ENCODE measurements around the gene RPL36. TPM values are rescaled to one million over a fixed set of nuclear protein-coding genes. Genes with fewer than 3 reads are reported as not detected.

The RPL36 gene
- total RNA-seq, 1 donor from 2014 or later, result 778 TPM

DNA sequence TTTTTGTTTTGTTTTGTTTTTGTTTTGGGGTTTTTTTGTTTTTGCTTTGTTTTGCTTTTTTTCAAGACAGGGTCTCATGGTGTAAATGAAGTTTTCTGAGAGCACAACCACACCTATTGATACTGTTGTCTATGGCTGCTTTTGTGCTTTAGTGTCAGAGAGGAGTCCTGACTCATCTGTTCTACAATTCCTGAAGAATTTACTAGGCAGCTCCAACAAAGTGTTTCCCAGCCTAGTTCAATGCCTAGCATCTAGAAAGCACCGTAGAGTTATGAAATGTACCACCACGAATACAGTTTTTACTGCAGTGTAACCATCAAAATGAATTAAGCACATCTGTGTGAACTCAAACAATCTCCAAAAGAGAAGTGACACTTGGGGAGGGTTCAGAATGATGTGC, 46.1 kb upstream of the RPL36 start:
- Histone ChIP-seq H3F3A (ENCODE audit: low read depth) (peaks cover 11% of the 10 kb centered on the region), H3K9me3 (ENCODE audit: low read depth) (no peaks in the 10 kb centered on the region), H3K27ac (no peak overlapping the region), H3K4me3 (no peak overlapping the region), H3K79me2 (ENCODE audit: low read depth) (peaks cover 89% of the 10 kb centered on the region), H2AFZ (replicated peaks) (no peak overlapping the region), H3K36me3 (peaks cover 14% of the 10 kb centered on the region), H3K9ac (no peak overlapping the region), H3K27me3 (no peaks in the 10 kb centered on the region), H4K20me1 (ENCODE audit: low read depth) (peaks cover 87% of the 10 kb centered on the region), H3K4me2 (no peak overlapping the region), H3K4me1 (no peaks in the 10 kb centered on the region)
- Mint-ChIP-seq H3K4me3 (peak overlapping the region; percentile 33), H3K4me1 (no peaks in the 10 kb centered on the region), H3K9me3 (no peaks in the 10 kb centered on the region), H3K36me3 (peaks cover 47% of the 10 kb centered on the region), H3K27me3 (ENCODE audit: insufficient read depth, low read depth) (no peaks in the 10 kb centered on the region), H3K27ac (no peak overlapping the region)
- DNase-seq (ENCODE audit: low spot score), result no peak
- no peak for TF ChIP-seq EZH2phosphoT487 (IDR thresholded peaks at IDR 0.05)
- no peak for TF ChIP-seq EZH2 (IDR thresholded peaks at IDR 0.05)
- TF ChIP-seq, protein P1, sequence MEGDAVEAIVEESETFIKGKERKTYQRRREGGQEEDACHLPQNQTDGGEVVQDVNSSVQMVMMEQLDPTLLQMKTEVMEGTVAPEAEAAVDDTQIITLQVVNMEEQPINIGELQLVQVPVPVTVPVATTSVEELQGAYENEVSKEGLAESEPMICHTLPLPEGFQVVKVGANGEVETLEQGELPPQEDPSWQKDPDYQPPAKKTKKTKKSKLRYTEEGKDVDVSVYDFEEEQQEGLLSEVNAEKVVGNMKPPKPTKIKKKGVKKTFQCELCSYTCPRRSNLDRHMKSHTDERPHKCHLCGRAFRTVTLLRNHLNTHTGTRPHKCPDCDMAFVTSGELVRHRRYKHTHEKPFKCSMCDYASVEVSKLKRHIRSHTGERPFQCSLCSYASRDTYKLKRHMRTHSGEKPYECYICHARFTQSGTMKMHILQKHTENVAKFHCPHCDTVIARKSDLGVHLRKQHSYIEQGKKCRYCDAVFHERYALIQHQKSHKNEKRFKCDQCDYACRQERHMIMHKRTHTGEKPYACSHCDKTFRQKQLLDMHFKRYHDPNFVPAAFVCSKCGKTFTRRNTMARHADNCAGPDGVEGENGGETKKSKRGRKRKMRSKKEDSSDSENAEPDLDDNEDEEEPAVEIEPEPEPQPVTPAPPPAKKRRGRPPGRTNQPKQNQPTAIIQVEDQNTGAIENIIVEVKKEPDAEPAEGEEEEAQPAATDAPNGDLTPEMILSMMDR (IDR thresholded peaks at IDR 0.05), result no peak

DNA sequence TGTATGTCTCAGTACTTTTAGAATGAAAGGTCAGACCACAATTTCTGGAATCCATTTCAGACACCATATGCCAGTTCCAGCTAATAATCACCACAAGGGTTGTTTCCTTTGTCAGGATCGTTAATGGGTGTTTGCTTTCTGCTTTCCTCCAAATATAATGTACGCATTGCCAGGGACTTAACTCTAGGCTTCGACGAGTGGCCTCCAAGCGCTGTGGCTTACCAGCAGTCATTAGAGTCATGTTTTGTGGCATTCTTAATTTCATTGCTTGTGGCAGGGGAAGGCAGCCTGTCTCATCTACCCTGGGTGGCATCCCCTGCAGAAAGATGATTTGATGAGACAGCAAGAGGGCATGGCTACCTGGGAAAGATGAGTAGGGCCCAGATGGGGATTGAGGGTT, 44.7 kb upstream of the RPL36 start:
- H3K79me2 ChIP-seq (ENCODE audit: low read depth), result peaks cover 75% of the 10 kb centered on the region
- Mint-ChIP-seq H3K4me1 (no peaks in the 10 kb centered on the region), H3K27me3 (ENCODE audit: insufficient read depth, low read depth) (no peaks in the 10 kb centered on the region), H3K27ac (no peak overlapping the region), H3K4me3 (no peak overlapping the region), H3K9me3 (no peaks in the 10 kb centered on the region), H3K36me3 (peaks cover 53% of the 10 kb centered on the region)
- TF ChIP-seq, protein P1 (IDR thresholded peaks at IDR 0.05), result no peak
- TF ChIP-seq EZH2 (IDR thresholded peaks at IDR 0.05), result no peak
- TF ChIP-seq EZH2phosphoT487 (IDR thresholded peaks at IDR 0.05), result no peak
- H3K4me2 ChIP-seq, result no peak overlapping the region
- no peak for DNase-seq (ENCODE audit: low spot score)
- peaks cover 11% of the 10 kb centered on the region for H3F3A ChIP-seq (ENCODE audit: low read depth)
- no peak overlapping the region for H3K27ac ChIP-seq
- H4K20me1 ChIP-seq (ENCODE audit: low read depth), result peaks cover 73% of the 10 kb centered on the region
- no peaks in the 10 kb centered on the region for H3K27me3 ChIP-seq
- no peak overlapping the region for H3K9ac ChIP-seq
- no peaks in the 10 kb centered on the region for H3K9me3 ChIP-seq (ENCODE audit: low read depth)
- no peak overlapping the region for H3K4me3 ChIP-seq
- no peak overlapping the region for H2AFZ ChIP-seq (replicated peaks)
- H3K4me1 ChIP-seq, result no peaks in the 10 kb centered on the region
- peaks cover 14% of the 10 kb centered on the region for H3K36me3 ChIP-seq

DNA sequence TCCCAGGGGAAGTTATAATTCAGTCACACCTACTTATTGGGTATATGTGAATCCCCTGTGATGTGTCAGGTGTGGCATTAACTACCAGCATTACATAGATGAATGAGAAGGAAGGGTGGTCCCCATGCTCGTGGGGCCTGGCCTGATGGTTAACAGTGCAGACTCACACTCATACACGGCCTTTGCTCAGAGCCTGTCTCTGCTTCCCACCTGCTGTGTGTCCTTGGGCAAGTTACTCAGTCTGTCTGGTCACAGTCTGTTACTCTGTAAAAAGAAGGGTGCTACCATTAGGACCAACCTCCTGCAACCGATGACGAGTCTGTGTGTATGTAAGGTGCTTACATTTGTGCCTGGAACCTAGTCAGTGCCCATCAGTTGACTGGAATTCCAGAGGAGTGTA, 43.4 kb upstream of the RPL36 start:
- Histone ChIP-seq H3K27ac (no peak overlapping the region), H4K20me1 (ENCODE audit: low read depth) (peaks cover 60% of the 10 kb centered on the region), H3K9ac (no peak overlapping the region), H3K79me2 (ENCODE audit: low read depth) (peaks cover 62% of the 10 kb centered on the region), H3K4me2 (no peak overlapping the region), H3K9me3 (ENCODE audit: low read depth) (no peaks in the 10 kb centered on the region), H3K27me3 (no peaks in the 10 kb centered on the region), H3K36me3 (peaks cover 14% of the 10 kb centered on the region), H3F3A (ENCODE audit: low read depth) (peaks cover 11% of the 10 kb centered on the region), H3K4me1 (no peaks in the 10 kb centered on the region), H2AFZ (replicated peaks) (no peak overlapping the region), H3K4me3 (no peak overlapping the region)
- Mint-ChIP-seq H3K36me3 (peaks cover 53% of the 10 kb centered on the region), H3K4me1 (no peaks in the 10 kb centered on the region), H3K9me3 (no peaks in the 10 kb centered on the region), H3K27me3 (ENCODE audit: insufficient read depth, low read depth) (no peaks in the 10 kb centered on the region), H3K4me3 (no peak overlapping the region), H3K27ac (no peak overlapping the region)
- TF ChIP-seq, protein P1 (IDR thresholded peaks at IDR 0.05), result no peak
- TF ChIP-seq EZH2 (IDR thresholded peaks at IDR 0.05) (no peak), EZH2phosphoT487 (IDR thresholded peaks at IDR 0.05) (no peak)
- DNase-seq (ENCODE audit: low spot score), result no peak

All from neural progenitor cell (in vitro differentiated cells).